Spleen (tissue), 13 donors: ENCODE measurements around the gene PPL. TPM values are rescaled to one million over a fixed set of nuclear protein-coding genes. Genes with fewer than 3 reads are reported as not detected.
A peak's percentile ranks its signal among the peaks of the same experiment; 100 is the strongest.

Source experiments
- DNase-seq: peaks from one replicate; pipeline ENCODE4 v3.0.0-alpha.2; 2020
- H3K27ac ChIP-seq, 8 donors: fragments of 200-600 bp; sonication (generic) in 7 of 8; 1 replicate in 4 of 8; 2 replicates in 4 of 8; pipeline versions ENCODE4 v1.5.0 to v1.8.0; 2016 to 2021; ENCODE audit warnings: inconsistent platforms in 4 of 8, mild to moderate bottlenecking in 4 of 8, moderate library complexity in 1 of 8
- H3K27me3 ChIP-seq, 7 donors: fragments of 200-600 bp; sonication (generic) in 6 of 7; replicated peaks in 1 of 7; 1 replicate in 4 of 7; 2 replicates in 3 of 7; pipeline versions ENCODE4 v1.5.0 to v1.8.0; 2016 to 2021; ENCODE audit warnings: inconsistent platforms in 3 of 7, mild to moderate bottlenecking in 1 of 7
- H3K36me3 ChIP-seq, 6 donors: fragments of 200-600 bp; sonication (generic) in 5 of 6; 1 replicate in 4 of 6; 2 replicates in 2 of 6; pipeline versions ENCODE4 v1.5.0 to v1.8.0; 2016 to 2021; ENCODE audit warnings: inconsistent platforms in 2 of 6
- H3K4me1 ChIP-seq, 6 donors: fragments of 200-600 bp; sonication (generic) in 5 of 6; 1 replicate in 3 of 6; 2 replicates in 3 of 6; pipeline versions ENCODE4 v1.5.0 to v1.8.0; 2016 to 2021; ENCODE audit warnings: inconsistent platforms in 3 of 6
- H3K4me3 ChIP-seq, 8 donors: fragments of 200-600 bp; sonication (generic) in 7 of 8; 1 replicate in 4 of 8; 2 replicates in 4 of 8; pipeline versions ENCODE4 v1.5.0 to v1.8.0; 2016 to 2021; ENCODE audit warnings: inconsistent platforms in 4 of 8, mild to moderate bottlenecking in 4 of 8, moderate library complexity in 2 of 8
- H3K9me3 ChIP-seq, 8 donors: fragments of 200-600 bp; sonication (generic) in 7 of 8; 1 replicate in 4 of 8; 2 replicates in 4 of 8; pipeline versions ENCODE4 v1.5.0 to v1.8.0; 2016 to 2021; ENCODE audit warnings: inconsistent platforms in 4 of 8
- POLR2A ChIP-seq, 3 donors: fragments of 450-650 bp; IDR thresholded peaks; one replicate each; pipeline ENCODE4 v1.5.1; 2017; ENCODE audit warnings: antibody characterized with exemption in 3 of 3, mild to moderate bottlenecking in 1 of 3
- POLR2AphosphoS5 ChIP-seq, 3 donors: sonication (generic); formaldehyde crosslinking; IDR thresholded peaks; one replicate each; pipeline ENCODE4 v1.5.1; 2017; ENCODE audit warnings: antibody characterized with exemption in 3 of 3
- WGBS, 5 donors: extraction: QIAGEN DNeasy Blood & Tissue Kit in 3 of 5; methylation state at CpG; one replicate each; pipeline versions ENCODE4 v1.1.5 to v1.1.7; 2013 to 2018; 5-methylcytosine and 5-hydroxymethylcytosine counted together
- intact Hi-C: fragments of 100-400 bp; cut with DNase I; formaldehyde crosslinking; loops from one replicate; pipeline ENCODE4 v1.15.0; 2023; ENCODE audit warnings: low total_unique reads
- long read RNA-seq, 2 donors: transcript quantifications; one replicate each; lab custom pipeline, GENCODE V29; 2026
- polyA plus RNA-seq, 3 donors: library from polyadenylated mRNA; stranded (reverse); fragments of 200-250 nt; gene quantifications; one replicate each; pipeline ENCODE4 v1.2.1, GENCODE V29; 2013
- total RNA-seq, 7 donors: library from RNA; depleted of rRNA in 3 of 7; stranded (reverse); fragments of >200 nt in 3 of 7; fragmentation: NEBNext Ultra II Directional in 4 of 7; extraction: Animal tissue kit (Norgen Biotek cat#: 25700) in 4 of 7; gene quantifications; one replicate each; pipeline versions ENCODE4 v1.1.0 to v1.2.1, GENCODE V29; 2016 to 2021
- TF ChIP-seq, protein P1 (sequence below), 11 experiments: fragments of 200-600 bp in 7 of 11; fragments of 450-650 bp in 4 of 11; sonication (generic) in 4 of 11; IDR thresholded peaks in 8 of 11; conservative IDR thresholded peaks in 3 of 11; 1 replicate in 7 of 11; 2 replicates in 4 of 11; pipeline versions ENCODE4 v1.4.0 to v1.8.0; 2016 to 2021; ENCODE audit warnings: antibody characterized with exemption in 11 of 11, inconsistent platforms in 4 of 11, mild to moderate bottlenecking in 1 of 11
- donor health status: healthy with polysubstance abuse.
- donor health status: DM: no; HTN: no; CAD: no; lungs with moderate emphysema.
- donor health status: DM: no; HTN: no; CAD: no.
- donor health status: Bipolar disorder and iron deficiency.
- donor health status: healthy.
- donor health status: DM: no; HTN: no; CAD: no.
- donor health status: DM: yes; HTN: yes; CAD: no.

The PPL gene
- total RNA-seq = under 1 TPM in 4 of 7 donors, not detected in 3; 0.18 to 0.37 (median 0.19) TPM
- polyA plus RNA-seq = under 1 TPM; 0.11 to 0.77 (median 0.29) TPM
- long read RNA-seq, donor 1 = 0 reads
- long read RNA-seq, donor 2, full-length matches to known transcripts = 1 of 1 reads
- long read RNA-seq, donor 2, partial matches to known transcripts = 0 of 1 reads
- long read RNA-seq, donor 2, other reads (novel, unspliced or antisense) = 0 of 1 reads

DNA sequence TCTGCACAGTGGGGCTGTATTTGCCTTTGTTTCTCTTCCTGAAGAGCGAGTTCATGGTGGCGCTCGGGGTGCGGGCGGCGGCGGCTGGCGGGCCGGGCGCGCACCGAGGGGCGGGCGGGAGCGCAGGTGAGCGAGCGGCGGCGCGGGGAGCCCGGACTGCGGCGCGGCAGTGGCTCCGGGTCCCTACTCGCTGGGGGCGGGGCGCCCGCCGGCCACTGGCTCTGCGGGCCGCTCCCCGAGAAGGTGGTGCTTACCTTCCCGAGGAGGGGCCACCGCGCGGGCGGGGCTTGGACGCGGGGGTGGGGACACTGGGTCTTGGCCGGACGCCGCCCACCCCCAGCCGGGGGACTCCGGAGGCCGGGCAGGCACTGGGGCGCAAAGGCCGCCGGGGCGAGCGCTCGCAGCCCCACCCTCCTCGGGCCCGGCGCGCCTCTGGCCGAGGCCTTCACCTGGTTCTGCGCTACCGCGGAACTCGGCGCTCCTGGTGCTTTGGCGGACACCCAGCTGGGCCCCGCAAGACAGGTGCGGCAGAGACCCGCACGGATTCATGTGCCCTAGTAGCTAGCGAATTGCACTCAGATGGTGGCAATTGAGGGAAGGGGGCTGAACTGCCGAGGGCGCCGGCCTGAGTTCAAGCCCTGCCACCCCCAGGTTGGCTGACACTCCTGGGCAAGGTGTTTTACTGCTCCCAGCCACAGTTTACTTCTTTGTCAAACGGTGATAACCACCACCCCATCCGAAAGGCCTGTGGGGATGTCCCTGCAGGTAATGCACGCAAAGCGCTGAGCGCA is at the start of gene PPL:
PPL (minus strand) TSS at position 158 of the 791 bp plus-strand sequence; CDS start at position 55, 103 bp downstream.
- peak within 1 kb of the TSS; percentile 9 to 68 (median 35) for H3K4me3 ChIP-seq
- H3K4me1 ChIP-seq = peaks cover 8 to 22% (median 16%) of the 10 kb centered on the region in 6 donors
- H3K27ac ChIP-seq = no peak within 1 kb of the TSS
- 8 to 20% (median 9%) methylated on average over 30 to 76 of the region's 76 CpGs for WGBS, 5 donors
- H3K9me3 ChIP-seq = no peaks in the 10 kb centered on the region
- intact Hi-C loops = no loop called here
- DNase-seq = no peak
- no peaks in the 10 kb centered on the region for H3K36me3 ChIP-seq
- H3K27me3 ChIP-seq = peaks cover 8 to 82% (median 39%) of the 10 kb centered on the region in 7 donors
- TF ChIP-seq POLR2A (IDR thresholded peaks at IDR 0.05) (no peak), POLR2AphosphoS5 (IDR thresholded peaks at IDR 0.05) (no peak)
- TF ChIP-seq, protein P1, sequence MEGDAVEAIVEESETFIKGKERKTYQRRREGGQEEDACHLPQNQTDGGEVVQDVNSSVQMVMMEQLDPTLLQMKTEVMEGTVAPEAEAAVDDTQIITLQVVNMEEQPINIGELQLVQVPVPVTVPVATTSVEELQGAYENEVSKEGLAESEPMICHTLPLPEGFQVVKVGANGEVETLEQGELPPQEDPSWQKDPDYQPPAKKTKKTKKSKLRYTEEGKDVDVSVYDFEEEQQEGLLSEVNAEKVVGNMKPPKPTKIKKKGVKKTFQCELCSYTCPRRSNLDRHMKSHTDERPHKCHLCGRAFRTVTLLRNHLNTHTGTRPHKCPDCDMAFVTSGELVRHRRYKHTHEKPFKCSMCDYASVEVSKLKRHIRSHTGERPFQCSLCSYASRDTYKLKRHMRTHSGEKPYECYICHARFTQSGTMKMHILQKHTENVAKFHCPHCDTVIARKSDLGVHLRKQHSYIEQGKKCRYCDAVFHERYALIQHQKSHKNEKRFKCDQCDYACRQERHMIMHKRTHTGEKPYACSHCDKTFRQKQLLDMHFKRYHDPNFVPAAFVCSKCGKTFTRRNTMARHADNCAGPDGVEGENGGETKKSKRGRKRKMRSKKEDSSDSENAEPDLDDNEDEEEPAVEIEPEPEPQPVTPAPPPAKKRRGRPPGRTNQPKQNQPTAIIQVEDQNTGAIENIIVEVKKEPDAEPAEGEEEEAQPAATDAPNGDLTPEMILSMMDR (IDR thresholded peaks at IDR 0.05 in 8 of 11, conservative IDR thresholded peaks at IDR 0.05 in 3 of 11) = no peak

- Histone ChIP-seq H3K36me3 (no peaks in the 10 kb centered on the region), H3K9me3 (peaks cover 0 to 31% (median 3%) of the 10 kb centered on the region in 8 donors), H3K4me1 (peaks cover 0 to 10% (median 0%) of the 10 kb centered on the region in 6 donors), H3K27me3 (peaks cover 5 to 69% (median 34%) of the 10 kb centered on the region in 7 donors), H3K27ac (no peak overlapping the region), H3K4me3 (no peak overlapping the region)
- DNase-seq = no peak
- TF ChIP-seq, protein P1 (IDR thresholded peaks at IDR 0.05 in 8 of 11, conservative IDR thresholded peaks at IDR 0.05 in 3 of 11) = no peak
- TF ChIP-seq POLR2A (IDR thresholded peaks at IDR 0.05) (no peak), POLR2AphosphoS5 (IDR thresholded peaks at IDR 0.05) (no peak)
- WGBS, 5 donors = 70 to 76% (median 75%) methylated on average over 5 of the region's 5 CpGs
- intact Hi-C loops = no loop called here
These were observed 47.4 kb upstream of the PPL start for GRCh38 chr16:4984174-4984990.

DNA sequence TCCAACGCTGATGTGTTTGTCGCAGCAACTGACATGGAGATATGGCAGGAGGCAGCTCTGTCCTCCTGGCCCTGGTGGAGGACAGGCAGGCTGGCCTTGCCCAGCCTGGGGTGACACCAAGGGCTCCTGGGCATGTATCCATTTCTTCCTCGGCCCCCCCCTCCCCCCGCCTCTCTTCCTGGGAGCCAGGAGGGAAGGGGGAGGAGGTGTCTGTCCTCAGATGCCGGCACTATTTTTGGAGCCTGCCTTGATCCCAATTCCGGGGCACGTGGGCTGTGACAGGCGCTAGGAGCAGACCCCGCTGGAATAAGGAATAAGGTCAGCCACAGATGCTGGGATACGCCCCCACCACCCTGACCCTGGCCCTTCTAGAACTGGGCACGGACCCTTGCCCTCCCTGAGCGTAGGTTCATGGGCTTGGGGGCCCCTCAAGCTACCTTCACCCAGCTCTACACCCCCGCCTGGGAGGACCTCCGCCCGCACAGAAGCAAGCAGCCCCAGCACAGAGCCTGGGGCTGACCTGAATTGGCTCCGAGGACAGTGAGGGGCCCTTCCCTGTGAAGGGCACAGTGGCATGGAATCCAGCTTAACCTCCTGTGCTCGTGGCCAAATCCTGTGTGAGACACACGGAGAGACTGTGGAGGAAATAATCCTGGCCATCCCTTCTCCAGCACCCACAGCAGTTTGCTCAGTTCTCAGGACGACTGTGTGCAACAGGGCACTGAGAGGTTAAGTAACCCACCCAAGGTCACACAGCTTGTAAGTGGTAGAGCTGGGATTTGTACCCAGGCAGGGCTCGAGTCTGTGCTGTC is 45.3 kb upstream of the PPL start:
- WGBS, 5 donors = 44 to 65% (median 53%) methylated on average over 16 to 20 of the region's 20 CpGs
- TF ChIP-seq, protein P1 (IDR thresholded peaks at IDR 0.05 in 8 of 11, conservative IDR thresholded peaks at IDR 0.05 in 3 of 11) = no peak
- TF ChIP-seq POLR2A (IDR thresholded peaks at IDR 0.05) = no peak
- TF ChIP-seq POLR2AphosphoS5 (IDR thresholded peaks at IDR 0.05) = no peak
- no peak overlapping the region for H3K4me3 ChIP-seq
- H3K9me3 ChIP-seq = peaks cover 0 to 20% (median 3%) of the 10 kb centered on the region in 8 donors
- H3K36me3 ChIP-seq = no peaks in the 10 kb centered on the region
- H3K27ac ChIP-seq = no peak overlapping the region
- peak; percentile 22 for DNase-seq
- intact Hi-C loops = no loop called here
- H3K4me1 ChIP-seq = peaks cover 0 to under 1% (median 0%) of the 10 kb centered on the region in 6 donors
- H3K27me3 ChIP-seq = peaks cover 0 to 51% (median 12%) of the 10 kb centered on the region in 7 donors
